Measurements from ENCODE around the gene RBM10.

The RBM10 gene

GRCh38 chrX:47218280-47218919 lies 73.4 kb downstream of the RBM10 start, which contains the start of gene CDK16:
CDK16 (plus strand) TSS chrX:47218681; CDS start chrX:47223558, 4,877 bp downstream.
- DNase-seq (ENCODE audit: low read depth): peak; percentile 26

GRCh38 chrX:47218920-47219815 lies 74.1 kb downstream of the RBM10 start:
- DNase-seq (ENCODE audit: low read depth): no peak

DNA sequence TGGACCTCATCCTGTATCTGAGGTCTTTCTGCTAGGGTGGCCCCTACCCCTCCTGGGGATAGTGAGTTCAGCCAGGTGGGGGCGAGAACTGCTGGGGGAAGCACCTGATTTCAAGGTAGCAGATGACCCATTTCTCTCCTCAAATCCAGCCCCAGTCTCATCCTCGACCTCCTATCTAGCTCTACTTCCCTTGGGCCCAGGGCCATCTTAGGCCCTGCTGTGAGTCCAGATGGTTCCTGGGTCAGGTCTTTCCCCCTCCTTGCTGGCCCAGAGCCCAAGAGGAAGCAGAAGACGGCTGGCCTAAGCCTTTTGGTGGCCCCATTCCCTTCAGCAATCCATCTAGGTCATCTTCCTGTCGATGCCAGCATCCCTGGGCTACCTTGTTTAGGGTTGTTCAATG lies 76.7 kb downstream of the RBM10 start:
- no peak for DNase-seq (ENCODE audit: low read depth)

DNA sequence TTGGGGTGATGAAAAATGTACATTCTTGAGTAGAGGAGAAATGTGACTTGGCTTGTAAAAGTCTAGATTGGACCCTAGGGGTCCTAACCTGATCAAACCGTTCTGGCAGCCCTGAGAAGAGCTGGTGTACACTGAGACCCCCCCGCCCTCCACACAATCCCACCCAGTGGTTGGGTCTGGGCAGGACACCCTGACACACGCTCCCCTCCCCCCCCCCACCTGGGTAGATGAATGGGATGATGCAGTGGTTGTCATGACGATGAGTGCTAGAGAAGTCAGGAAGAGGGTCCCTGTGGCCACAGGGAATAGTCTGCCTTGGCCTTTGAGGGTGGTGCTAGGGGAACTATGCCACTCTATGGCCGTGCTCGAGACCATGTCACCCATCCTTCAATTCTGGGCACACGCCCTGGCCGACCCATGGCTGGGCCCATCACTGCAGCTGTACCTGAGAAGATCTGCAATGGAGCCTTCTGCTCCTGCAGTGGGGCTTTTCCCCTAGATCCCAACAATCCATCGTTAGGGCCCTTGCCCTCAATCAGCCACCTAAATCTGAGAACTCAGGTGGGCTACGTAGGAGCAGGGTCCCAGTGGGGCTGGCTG lies 77.8 kb downstream of the RBM10 start:
- no peak for DNase-seq (ENCODE audit: low read depth)

DNA sequence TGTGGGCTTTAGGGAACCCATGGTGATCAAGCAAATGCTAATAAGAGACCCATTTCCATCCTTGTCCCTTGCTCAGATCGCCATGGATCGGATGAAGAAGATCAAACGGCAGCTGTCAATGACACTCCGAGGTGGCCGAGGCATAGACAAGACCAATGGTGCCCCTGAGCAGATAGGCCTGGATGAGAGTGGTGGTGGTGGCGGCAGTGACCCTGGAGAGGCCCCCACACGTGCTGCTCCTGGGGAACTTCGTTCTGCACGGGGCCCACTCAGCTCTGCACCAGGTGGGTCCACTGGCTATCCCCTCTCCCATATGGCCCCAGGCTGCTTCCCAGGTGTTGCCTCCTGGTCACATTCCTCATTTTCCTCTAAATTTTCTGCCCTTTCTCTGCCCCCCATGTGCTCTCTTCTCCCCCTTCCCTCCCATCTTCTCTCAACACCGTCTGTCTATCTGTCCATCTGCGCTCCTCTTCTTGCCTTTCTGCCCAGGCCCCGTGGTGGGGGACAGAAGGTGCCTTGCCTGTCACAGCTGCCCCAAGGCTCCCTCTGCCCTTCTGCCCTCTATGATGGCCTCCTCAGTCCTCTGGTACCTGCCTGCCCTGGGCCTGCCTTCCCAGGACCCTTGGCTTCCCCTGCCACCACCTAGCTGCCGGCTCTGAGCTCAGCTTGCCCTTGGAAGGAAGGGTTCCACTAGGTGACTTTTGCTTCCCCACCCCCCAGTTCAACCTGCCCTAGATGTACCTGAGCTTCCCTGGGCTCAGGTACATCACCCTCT lies 78.6 kb downstream of the RBM10 start:
- DNase-seq (ENCODE audit: low read depth): no peak

GRCh38 chrX:47224266-47224895 lies 79.4 kb downstream of the RBM10 start:
- no peak for DNase-seq (ENCODE audit: low read depth)

DNA sequence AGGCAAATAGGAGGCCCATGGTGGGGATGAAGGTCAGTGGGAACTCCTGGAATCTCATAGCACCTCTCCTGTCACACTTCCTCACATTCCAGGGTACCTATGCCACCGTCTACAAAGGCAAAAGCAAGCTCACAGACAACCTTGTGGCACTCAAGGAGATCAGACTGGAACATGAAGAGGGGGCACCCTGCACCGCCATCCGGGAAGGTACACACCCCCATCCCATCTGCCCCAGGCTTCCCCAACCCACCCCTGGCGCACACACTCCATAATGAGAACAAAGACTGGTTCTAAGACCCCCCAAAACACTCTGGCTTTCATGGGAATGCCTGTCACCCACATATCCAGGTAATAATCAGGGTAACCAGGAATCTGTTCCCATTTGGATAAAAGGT lies 79.9 kb downstream of the RBM10 start:
- no peak for DNase-seq (ENCODE audit: low read depth)

DNA sequence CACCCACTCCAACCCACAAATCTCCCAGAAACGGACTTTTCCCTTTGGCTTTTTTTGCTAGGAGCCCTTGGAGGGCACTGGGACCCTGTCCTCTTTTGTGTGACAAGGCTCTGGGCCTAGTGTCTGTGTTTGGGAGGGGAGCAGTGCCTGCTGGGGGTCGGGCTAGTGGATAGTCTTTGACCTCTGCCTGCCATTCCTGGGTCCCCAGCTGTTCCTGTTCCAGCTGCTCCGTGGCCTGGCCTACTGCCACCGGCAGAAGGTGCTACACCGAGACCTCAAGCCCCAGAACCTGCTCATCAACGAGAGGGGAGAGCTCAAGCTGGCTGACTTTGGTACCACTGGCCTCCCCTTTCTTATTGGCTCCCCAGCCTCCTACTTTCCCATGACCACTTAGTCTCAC lies 81.0 kb downstream of the RBM10 start:
- no peak for DNase-seq (ENCODE audit: low read depth)

DNA sequence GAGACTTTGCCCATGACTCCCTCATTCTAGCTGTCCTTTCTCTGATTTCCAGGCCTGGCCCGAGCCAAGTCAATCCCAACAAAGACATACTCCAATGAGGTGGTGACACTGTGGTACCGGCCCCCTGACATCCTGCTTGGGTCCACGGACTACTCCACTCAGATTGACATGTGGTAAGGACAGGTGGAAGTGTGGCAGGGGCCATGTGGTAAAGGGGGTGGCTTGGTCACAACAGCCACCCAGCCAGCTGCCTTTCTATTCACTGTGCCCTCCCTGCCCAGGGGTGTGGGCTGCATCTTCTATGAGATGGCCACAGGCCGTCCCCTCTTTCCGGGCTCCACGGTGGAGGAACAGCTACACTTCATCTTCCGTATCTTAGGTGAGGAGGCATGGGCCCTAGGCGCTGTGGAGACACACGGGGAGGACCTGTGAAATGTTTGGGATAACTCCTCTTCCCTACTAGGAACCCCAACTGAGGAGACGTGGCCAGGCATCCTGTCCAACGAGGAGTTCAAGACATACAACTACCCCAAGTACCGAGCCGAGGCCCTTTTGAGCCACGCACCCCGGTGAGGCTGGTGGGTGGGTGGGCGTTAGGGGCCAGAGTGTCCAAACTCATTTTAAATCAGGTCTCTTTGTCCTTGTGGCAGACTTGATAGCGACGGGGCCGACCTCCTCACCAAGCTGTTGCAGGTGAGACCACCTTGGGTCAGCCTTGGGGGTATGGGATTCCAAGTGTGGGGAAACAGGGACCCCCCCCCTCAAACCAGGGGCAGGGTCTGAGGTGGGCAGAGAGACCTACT lies 81.7 kb downstream of the RBM10 start:
- no peak for DNase-seq (ENCODE audit: low read depth)

- no peak for DNase-seq (ENCODE audit: low read depth)
These were observed 82.2 kb downstream of the RBM10 start for GRCh38 chrX:47227334-47227583.

GRCh38 chrX:47228550-47229270 lies 83.7 kb downstream of the RBM10 start:
- no peak for DNase-seq (ENCODE audit: low read depth)

DNA sequence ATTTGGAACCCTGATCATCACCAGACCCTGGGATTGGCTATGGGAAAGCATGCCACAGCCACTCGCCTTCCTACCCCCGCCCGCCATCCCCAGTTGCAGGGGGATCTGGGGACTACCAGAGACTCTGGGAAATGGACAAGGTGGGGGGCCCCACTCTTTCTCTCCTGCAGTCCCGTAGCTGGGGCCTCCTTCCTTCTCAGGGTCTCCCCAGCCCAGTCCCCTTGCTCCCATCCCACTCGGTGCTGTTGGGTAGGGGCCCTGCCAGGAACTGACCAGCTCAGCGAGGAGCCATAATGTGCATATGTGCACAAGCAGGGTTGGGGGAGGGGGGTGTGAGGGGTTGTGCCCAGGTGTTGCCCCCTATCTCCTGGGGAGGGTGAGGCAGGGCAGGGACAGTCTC lies 84.4 kb downstream of the RBM10 start:
- no peak for DNase-seq (ENCODE audit: low read depth)

DNA sequence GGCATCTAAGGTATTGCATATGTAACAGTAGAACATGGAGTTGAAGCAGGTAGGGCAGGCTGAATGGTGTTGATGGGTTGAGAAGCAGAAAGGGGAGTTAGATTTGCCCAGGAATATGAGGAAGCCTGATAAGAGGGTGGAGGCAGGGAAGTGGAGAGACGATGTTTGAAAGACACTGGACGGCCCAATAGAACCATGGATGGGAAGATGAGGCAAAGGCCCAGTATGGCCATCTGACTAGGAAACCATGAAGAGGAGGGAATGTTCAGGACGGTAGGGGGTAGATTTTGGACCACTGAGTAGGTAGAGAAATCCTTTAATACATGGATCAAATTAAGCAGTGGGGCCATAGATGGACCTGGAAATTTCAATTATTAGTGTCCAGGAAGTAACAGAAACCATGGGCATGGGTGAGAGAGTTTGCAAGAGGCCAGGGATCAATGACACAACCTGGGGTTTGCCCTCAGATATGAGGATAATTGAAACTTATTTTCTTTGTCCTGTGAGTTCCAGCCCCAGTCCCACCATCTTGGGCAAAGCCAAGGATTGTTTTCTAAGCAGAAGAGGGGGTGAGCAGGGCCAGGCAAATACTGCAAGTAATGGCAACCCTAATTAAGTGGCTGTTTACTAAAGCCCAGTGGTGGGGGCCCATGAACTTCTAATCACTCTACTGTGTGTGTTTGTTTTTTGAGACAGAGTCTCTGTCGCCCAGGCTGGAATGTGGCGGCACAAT lies 85.3 kb downstream of the RBM10 start:
- no peak for DNase-seq (ENCODE audit: low read depth)

DNA sequence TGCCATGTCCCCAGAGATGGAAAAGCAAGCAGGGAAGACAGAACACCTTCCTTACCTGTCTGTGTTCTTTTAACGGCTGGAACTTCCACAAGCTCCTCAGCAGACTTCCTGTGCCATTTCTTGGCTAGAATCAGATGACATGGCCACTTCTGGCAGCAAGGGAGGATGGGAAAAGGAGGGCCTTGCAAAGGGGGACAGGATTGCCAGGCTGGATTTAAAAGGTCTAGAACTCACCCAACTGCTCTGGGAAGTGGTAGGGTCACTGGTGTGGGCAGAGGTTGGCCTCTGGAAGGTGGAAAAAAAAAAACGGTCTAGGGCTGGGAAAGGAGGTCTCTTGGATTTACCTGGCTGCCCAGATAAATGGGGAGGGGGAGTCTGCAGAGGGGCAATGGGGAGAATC lies 86.1 kb downstream of the RBM10 start:
- no peak for DNase-seq (ENCODE audit: low read depth)

DNA sequence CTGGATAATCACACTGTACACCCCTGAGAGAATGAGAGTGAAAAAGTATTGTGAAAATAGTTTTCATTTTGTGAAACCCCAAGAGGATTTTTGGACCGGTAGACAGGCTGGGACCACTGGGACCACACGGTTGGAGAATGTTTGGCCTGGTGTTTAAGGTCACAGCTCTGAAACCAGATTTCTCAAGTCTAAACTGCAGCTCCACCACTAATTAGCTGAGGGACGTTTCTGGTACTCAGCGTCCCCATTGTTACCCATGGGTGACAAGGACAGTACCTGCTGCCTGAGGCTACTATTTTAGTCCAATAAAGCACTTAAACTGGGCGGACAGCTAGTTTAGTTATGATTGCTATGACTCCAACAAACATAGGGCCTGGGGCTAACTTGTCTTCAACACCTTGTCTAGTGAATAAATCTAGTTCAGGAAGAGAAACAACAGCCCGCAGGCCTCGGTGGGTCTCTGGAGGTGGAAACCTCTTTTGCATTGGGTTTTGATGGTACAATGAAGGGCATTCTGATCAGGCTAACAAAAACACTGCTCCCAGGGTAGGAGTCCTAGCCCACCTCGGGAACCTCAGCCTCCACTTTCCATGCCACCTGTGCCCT lies 87.3 kb downstream of the RBM10 start:
- DNase-seq (ENCODE audit: low read depth): no peak

DNA sequence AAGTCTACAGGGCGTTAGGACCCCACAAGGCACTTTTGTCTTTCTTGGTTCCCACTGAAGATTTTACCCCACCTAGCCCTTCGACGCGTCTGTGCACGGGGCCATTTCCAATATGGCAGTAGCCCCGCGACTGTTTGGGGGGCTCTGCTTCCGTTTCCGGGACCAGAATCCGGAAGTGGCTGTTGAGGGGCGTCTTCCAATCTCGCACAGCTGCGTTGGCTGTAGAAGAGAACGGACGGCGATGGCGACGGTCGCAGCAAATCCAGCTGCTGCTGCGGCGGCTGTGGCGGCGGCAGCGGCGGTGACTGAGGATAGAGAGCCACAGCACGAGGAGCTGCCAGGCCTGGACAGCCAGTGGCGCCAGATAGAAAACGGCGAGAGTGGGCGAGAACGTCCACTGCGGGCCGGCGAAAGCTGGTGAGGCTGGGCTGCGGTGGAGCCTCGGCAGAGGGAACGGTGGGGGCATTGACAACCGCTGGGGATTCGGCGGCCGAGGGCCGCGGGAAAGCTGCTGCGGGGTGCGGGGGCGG lies 87.8 kb downstream of the RBM10 start, which contains the start of gene USP11:
TSS of gene USP11 (plus strand) at position 207 of the 530 bp plus-strand sequence. CDS start at position 242, 35 bp downstream.
- peak; percentile 28 for DNase-seq (ENCODE audit: low read depth)

- DNase-seq (ENCODE audit: low read depth): peak; percentile 76
These were observed 88.5 kb downstream of the RBM10 start for GRCh38 chrX:47233333-47234113.

GRCh38 chrX:47234583-47234982 lies 89.6 kb downstream of the RBM10 start:
- DNase-seq (ENCODE audit: low read depth): no peak
